Caki2 (cell line): ENCODE data around the gene EIF2A. TPM values are rescaled to one million over a fixed set of nuclear protein-coding genes. Genes with fewer than 3 reads are reported as not detected.
"Not testable (repeated sequence)": the region's sequence is repeated elsewhere in the genome, so short reads cannot be mapped to it uniquely, and the experiment has no call there.

Source experiments
- DNase-seq: peaks from one replicate; pipeline ENCODE4 v3.0.0-alpha.2; 2015; ENCODE audit warnings: low read depth
- in situ Hi-C: cut with HindIII; loops from 2 replicates; pipeline ENCODE4 v1.10.0; 2016; ENCODE audit warnings: low sequenced_read_pairs, low pct_unique_long_range_greater_than_20kb, mixed read lengths
- total RNA-seq: library from RNA; depleted of rRNA; stranded (reverse); fragments of >200 nt; shearing (Covaris generic); gene quantifications from 2 replicates; pipeline ENCODE4 v1.2.3, GENCODE V29; 2014; ENCODE audit warnings: low replicate concordance

EIF2A gene
- total RNA-seq, 1 experiment from 2014 or later: 68.9 TPM

- in situ Hi-C loops: no loop called here
- no peak for DNase-seq
Observed at GRCh38 chr3:150588027-150588830, 41.6 kb downstream of the EIF2A start.

DNA sequence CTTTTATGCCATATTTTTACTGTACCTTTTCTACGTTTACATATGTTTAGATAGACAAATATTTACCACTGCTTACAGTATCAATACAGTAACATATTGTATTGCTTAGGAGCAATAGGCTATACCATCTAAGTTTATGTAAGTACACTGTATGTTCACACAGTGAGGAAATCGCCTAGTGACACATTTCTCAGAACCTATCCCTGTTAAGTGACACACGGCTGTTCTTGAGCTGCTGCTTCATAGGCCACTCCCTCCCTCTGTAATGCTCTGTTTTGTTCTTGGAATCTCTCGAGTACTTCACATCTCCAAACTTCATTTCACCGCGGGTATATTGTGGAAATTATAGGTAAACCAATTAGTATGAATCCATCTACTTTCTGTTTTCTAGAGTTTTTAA, 43.2 kb downstream of the EIF2A start:
- in situ Hi-C loops: no loop called here

DNA sequence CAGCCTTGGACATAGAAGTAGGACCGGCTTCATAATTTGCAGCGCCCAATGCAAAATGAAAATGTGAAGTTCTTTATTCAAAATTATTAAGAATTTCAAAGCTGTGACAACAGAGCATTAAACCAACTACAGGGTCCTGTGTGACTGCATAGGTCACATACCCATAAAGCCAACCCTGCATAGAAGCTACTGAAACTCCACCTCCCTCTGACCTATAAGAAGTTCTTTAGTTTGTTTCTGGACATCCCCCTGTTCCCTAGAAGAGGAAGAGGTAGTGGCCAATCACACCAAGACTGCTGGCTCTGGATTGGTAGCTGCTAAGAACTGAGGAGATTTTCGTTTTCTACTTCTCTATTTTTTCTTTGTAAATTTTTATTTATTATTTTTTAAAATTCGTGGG, 47.6 kb downstream of the EIF2A start:
- DNase-seq: no peak
- in situ Hi-C loops: no loop called here

More for the DNA sequence above, 43.2 kb downstream of the EIF2A start:
- no peak for DNase-seq

DNA sequence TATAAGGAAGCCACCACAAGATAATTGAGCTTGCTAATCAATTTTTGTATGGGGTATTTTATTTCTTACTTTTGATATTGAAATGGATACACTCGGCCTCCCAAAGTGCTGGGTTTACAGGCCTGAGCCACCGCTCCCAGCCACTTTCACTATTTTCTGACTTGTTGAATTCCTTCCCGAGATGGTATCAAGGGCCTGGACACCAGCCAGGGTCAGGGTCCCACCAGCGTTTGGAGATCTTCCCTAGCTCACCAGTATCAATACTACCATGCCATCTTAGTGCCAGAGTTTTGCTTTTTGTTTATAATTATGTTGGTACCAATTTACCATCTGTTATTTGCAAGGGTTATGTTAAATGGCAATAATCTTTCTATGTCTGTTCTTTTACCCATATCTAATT, 51.1 kb downstream of the EIF2A start:
- in situ Hi-C loops: no loop called here
- no peak for DNase-seq

GRCh38 chr3:150599611-150600297, 53.2 kb downstream of the EIF2A start:
- peak; percentile 24 for DNase-seq
- in situ Hi-C loops: no loop called here

DNA sequence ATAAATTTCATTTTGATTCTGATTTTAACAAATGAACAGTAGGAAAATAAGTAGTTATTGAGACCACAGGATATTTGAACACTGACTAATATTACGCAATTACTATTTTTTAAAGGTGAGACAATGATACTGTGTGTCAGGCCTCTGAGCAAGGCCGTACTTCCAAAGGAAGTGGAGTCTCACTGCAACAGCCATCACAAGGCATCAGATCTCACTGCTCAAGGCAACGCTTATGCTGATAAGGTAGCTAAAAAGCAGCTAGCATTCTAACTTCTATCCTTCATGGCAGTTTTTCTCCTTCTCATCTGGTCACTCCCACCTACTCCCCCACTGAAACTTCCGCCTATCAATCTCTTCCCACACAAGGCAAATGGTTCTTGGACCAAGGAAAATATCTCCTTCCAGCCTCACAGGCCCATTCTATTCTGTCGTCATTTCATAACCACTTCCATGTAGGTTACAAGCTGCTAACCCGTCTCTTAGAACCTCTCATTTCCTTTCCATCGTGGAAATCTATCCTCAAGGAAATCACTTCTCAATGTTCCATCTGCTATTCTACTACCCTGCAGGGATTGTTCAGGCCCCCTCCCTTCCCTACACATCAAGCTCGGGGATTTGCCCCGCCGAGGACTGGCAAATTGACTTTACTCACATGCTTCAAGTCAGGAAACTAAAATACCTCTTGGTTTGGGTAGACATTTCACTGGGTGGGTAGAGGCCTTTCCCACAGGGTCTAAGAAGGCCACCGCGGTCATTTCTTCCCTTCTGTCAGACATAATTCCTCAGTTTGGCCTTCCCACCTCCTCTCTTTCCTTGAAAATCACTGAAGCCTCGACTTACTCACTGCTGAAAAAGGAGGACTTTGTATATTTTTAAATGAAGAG, 54.3 kb downstream of the EIF2A start:
- in situ Hi-C loops: not testable (repeated sequence)

DNA sequence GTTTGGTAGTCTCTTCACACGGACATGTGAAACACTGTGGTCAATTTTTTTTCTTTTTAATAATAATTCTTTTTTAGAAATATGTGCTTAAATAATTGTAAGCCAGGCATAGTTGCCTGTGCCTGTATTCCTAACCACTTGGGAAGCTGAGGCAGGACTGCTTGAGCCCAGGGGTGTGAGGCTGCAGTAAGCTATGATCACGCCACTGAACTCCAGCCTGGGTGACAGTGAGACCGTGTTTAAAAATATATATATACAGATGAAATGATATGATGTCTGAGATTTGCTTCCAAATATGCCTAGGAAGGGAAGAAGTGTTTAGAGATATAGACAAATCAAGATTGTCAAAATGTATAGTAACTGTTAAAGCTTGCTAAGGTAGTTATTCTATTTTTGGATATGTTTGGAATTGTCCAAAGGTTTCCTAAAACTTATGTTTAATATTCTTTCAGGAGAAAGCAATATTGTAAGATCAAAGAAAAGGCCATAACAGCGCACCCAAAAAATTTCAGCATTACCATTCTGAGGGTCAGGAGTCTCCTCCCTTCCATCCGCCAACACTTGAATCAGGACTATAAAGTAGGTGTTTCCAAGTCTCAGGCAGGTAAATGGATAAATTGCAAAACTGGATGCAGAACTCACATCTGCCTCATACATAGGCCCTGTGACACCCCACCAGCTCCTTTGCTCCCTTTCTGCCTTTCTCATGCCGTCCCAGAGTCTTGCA, 56.0 kb downstream of the EIF2A start:
- in situ Hi-C loops: no loop called here

More for the DNA sequence above, 54.3 kb downstream of the EIF2A start:
- not testable (repeated sequence) for DNase-seq

GRCh38 chr3:150603153-150603979, 56.8 kb downstream of the EIF2A start, which contains the start of gene SELENOT:
TSS of gene SELENOT (plus strand) at chr3:150603321. CDS start at chr3:150603363, 42 bp downstream.
- in situ Hi-C loops: no loop called here
- DNase-seq: peak; percentile 97

More for the DNA sequence above, 56.0 kb downstream of the EIF2A start:
- DNase-seq: no peak

GRCh38 chr3:150603980-150604319, 57.4 kb downstream of the EIF2A start:
- DNase-seq: no peak
- in situ Hi-C loops: no loop called here

- in situ Hi-C loops: no loop called here
- no peak for DNase-seq
Observed at GRCh38 chr3:150605998-150606641, 59.5 kb downstream of the EIF2A start.

DNA sequence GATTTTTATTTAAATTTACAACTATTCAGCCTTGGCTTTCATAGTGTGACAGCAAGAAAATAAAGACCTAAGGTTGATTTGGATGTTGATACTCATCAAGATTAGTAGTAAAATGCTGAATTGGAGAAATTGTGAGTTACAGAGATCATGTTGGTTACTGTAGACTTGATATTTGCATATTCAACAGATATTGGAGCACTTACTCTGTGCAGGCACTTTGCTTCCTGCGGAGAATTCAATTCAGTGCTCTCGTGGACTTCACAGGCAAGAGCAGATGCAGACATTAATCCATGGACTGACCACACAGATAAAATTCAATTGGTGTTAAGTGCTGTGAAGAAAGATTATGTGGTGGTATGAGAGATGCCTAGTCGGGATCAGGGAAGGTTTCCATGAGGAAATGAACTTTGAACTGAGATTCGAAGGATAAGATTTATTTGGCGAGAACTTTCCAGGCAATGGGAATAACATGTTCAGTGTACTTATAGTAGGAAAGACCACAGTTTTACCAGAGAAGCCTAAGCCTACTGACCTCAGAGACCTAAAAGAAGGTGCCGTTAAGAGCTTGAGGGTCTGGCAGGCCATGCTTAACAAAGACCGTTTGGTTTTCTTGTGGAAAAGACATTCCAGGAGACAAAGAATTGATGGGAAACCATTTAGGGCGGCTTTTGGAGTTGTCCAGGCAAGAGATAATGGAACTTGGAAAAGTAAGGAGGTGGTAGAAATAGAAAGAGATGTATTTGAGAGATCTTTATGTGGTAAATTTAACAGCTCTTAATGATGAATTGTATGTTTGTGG, 60.9 kb downstream of the EIF2A start:
- DNase-seq: no peak
- in situ Hi-C loops: no loop called here

GRCh38 chr3:150609988-150610387, 63.4 kb downstream of the EIF2A start:
- no peak for DNase-seq
- in situ Hi-C loops: no loop called here

DNA sequence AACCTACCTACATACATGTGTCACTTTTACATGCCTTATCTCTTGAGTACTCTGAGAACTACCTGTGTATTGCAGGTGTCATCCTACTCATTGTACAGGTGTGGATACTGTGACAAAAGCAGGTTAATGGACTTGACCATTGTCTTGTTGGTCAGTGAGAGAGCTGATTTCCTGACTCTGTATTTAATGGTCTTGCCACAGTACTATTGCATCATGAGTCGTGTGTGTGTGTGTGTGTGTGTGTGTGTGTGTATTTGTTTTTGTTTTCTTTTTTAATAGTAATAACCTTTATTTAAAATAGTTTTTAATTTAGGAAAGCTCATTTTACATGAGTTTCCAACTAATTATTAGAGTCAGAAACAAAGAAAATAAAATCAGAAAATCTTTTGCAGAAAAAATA, 64.2 kb downstream of the EIF2A start:
- in situ Hi-C loops: no loop called here
- DNase-seq: no peak

- no peak for DNase-seq
- in situ Hi-C loops: no loop called here
Observed at GRCh38 chr3:150611666-150612065, 65.1 kb downstream of the EIF2A start.

- no peak for DNase-seq
- in situ Hi-C loops: no loop called here
Observed at GRCh38 chr3:150612494-150612893, 65.9 kb downstream of the EIF2A start.

DNA sequence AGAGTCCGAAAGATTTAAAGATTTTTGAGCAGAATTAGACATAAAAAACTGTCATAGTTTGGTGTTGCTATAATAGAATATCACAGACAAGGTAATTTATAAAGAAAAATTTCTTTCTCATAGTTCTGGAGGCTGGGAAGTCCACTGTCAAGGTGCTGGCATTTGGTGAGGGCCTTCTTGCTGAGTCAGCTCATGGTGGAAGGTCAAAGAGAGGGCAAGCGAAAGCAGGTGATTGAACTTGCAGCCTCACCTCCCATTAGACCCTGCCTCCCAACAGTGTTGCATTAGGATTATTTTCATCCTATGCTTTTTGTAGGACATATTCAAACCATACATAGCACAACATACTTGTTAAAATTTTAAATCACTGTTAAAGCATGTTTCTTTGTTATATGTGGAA, 66.4 kb downstream of the EIF2A start:
- DNase-seq: no peak
- in situ Hi-C loops: no loop called here
